Glomerular visceral epithelial cell (primary cell): ENCODE data around the gene AUTS2.
"Not testable (repeated sequence)": the region's sequence is repeated elsewhere in the genome, so short reads cannot be mapped to it uniquely, and the experiment has no call there.

ENCODE experiments used
- DNase-seq: peaks from one replicate; pipeline ENCODE4 v3.0.0-alpha.2; 2016; ENCODE audit errors: extremely low spot score

The AUTS2 gene

DNA sequence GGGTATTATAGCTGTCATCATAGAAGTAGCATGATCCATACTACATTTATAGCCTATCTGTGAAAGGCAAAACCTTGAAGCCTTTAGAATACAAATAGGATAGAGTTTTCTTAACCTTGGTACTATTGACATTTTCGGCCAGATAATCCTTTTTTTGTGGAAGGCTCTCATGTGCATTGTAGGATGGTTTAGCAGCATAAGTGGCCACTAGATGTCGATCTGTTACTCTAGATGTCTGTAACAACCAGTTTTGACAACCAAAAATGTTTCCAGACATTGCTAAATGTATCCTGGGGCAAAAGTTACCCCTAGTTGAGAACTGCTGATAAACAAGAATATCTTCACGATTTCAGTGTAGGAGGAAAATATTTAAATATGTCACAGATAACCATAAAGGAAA lies 1214.2 kb downstream of the AUTS2 start:
- DNase-seq, result no peak

DNA sequence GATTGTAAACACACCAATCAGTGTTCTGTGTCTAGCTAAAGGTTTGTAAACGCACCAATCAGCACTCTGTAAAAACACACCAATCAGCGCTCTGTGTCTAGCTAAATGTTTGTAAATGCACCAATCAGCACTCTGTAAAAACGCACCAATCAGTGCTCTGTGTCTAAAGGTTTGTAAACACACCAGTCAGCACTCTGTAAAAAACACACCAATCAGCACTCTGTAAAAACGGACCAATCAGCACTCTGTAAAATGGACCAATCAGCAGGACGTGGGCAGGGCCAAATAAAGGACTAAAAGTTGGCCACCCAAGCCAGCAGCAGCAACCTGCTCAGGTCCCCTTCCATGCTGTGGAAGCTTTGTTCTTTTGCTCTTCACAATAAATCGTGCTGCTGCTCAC lies 1224.2 kb downstream of the AUTS2 start:
- not testable (repeated sequence) for DNase-seq

DNA sequence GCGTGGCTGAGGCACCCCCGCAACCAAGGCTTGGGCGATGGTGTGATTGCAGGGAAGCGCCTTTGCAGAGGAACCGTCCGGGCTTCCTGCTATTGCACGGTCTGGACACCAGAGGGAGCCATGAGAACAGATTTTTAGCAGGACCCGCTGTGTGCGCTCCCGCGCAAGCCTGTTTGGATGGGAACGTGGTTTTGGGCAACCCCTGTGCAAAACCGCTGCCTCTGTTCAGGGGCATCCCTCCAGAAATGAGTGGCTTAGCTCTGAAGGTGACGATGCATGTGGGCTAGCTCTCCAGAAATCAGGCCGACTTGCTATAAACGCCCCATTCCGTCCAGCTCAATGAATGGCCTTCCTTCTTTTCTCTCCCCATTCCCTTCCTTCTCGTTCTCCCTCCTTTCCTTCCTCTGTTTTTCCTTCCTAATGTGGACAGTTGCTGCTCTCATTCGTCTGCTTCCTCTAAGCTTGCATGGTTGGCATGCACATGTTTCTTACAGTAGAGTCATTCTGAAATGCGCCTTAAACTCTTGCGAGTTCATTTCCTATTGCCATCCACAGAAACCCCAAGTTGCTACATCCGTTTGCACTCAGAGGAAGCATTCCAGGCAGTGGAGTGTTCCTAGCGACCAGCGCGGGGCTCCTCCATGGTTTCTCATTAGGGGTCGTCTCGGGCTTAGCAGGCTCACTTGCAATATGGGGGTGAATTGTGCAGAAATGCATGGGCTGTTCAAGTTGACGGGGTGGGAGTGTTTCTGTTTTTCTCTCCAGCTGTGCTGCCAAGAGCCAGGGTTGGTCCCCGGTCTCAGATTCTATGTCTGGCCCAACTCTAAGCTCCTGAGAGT lies 1231.2 kb downstream of the AUTS2 start:
- DNase-seq, result no peak

DNA sequence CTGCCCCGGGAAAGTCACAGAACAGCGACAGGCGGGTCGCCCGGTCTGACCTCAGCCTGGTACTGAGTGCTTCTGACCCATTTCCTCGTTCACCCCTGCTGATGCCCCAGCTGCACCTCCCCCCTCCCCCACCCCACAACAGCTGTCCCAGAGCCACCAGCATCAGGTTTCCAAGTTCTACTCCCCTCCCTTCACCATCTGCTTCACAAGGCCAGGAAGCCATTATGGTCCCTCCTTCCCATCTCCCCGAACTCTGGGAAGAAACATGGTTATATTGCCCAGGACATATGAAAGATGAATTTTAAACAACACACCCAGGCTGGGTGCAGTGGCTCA lies 1231.8 kb downstream of the AUTS2 start:
- no peak for DNase-seq

DNA sequence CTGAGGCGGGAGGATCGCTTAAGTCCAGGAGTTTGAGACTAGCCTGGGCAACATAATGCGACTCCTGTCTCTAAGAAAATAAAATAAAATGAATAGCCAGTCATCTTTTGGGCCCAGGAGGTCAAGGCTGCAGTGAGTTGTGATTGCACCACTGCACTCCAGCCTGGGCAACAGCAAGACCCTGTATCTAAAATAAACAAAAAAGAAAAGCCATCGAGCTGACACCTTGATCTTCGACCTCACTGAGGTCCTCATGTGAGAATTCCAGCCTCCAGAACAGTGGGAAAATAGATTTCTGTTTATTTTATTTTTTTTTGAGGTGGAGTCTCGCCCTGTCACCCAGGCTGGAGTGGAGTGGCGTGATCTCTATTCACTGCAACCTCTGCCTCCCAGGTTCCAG lies 1232.2 kb downstream of the AUTS2 start:
- no peak for DNase-seq

GRCh38 chr7:70833726-70834125 lies 1235.5 kb downstream of the AUTS2 start:
- DNase-seq, result no peak

DNA sequence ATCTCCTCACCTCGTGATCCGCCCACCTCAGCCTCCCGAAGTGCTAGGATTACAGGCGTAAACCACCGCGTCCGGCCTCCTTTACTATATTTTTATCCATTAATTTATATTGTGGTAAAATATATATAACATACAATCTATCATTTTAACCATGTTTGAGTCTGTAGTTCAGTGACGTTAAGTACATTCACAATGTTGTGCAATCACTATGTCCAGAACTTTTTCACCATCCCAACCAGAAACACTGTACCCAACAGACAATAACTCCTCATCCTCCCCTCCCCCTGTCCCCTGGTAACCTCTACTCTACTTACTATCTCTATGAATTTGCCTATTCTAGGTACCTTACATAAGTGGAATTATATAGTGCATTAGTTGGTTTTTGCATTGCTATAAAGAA lies 1236.1 kb downstream of the AUTS2 start:
- no peak for DNase-seq

DNA sequence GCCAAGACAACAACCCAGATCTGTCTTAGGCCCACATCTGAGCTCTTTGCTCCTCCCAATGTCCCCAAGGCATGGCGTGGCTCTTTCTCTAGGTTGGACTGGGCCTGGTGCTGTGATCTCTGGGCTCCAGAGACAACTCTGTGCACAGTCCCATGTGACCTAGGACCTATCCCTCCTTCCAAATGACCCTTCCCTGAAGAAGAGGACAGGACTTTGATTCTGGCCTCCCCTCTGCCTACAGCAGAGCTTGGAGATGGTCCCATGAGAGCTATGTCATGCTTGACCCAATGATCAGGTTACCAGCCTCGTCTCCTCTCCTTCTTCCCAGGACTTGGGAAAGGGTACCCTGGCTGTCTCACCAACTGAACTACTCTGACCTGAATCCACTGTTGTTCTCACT lies 1237.4 kb downstream of the AUTS2 start:
- DNase-seq, result no peak

DNA sequence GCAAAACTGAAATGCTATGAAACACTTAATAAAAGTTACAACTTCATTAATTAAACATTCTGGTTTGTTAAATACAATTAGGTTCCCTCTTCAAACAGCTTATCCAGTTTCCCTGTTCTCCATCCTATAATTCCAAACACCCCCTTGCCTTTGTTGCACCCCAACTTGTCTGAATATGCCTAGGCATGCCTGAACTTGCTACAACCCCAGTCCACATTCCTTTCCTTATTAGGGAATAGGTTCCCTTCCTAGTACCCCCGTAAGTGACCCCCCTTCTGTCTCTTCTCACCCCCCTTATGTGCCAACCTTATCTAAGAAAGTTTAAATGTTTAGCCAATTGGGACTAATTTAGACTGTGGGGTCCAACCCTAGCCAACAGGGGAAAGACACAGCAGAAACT lies 1238.0 kb downstream of the AUTS2 start:
- DNase-seq, result no peak

GRCh38 chr7:70836946-70837345 lies 1238.7 kb downstream of the AUTS2 start:
- no peak for DNase-seq

DNA sequence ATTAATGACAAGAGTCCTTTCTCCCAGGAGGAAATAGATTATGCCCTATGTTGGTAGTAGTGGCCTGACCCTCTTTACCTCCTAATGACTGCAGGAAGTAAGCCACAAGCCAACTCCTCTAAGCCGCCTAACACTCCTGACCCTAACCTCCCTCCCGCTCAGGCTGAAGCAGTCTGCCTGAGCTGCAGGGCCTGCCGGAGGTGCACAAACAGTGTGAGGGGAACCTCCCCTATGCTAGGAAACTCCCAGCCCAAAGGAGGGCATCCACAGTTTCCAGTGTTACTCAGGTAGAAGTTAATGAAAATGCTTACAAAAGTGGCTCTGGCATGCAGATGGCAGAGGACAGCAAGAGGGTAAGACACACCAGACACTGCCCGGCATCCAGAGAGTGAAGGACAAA lies 1239.3 kb downstream of the AUTS2 start:
- no peak for DNase-seq

DNA sequence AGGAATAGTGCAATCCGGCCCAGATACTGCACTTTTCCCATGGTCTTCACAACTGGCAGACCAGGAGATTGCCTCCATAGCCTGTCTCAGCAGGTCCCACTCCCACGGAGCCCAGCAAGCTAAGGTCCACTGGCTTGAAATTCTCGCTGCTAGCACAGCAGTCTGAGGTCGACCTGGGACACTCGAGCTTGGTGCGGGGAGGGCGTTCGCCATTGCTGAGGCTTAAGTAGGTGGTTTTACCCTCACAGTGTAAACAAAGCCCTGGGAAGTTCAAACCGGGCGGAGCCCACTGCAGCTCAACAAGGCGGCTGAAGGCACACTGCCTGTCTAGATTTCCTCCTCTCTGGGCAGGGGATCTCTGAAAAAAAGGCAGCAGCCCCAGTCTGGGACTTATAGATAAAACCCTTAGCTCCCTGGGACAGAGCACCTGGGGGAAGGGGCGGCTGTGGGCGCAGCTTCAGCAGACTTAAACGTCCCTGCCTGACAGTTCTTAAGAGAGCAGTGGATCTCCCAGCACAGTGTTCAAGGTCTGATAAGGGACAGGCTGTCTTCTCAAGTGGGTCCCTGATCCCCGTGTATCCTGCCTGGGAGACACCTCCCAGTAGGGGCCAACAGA lies 1240.1 kb downstream of the AUTS2 start:
- DNase-seq, result no peak
